Endothelial cell (in vitro differentiated cells): ENCODE measurements around the gene HSH2D. TPM values are rescaled to one million over a fixed set of nuclear protein-coding genes. Genes with fewer than 3 reads are reported as not detected.
"Not testable (repeated sequence)": the region's sequence is repeated elsewhere in the genome, so short reads cannot be mapped to it uniquely, and the experiment has no call there.

Experiments used
- DNase-seq: peaks from one replicate; pipeline ENCODE4 v3.0.0; 2021; ENCODE audit warnings: low spot score
- H3K27ac Mint-ChIP-seq: one replicate; pipeline ENCODE4 v1.8.0; 2021; ENCODE audit warnings: mixed read lengths, inconsistent platforms; ENCODE audit not compliant: unreplicated experiment
- H3K27me3 Mint-ChIP-seq: one replicate; pipeline ENCODE4 v1.8.0; 2021; ENCODE audit warnings: mild to moderate bottlenecking, moderate library complexity, mixed read lengths, inconsistent platforms; ENCODE audit not compliant: unreplicated experiment
- H3K36me3 Mint-ChIP-seq: one replicate; pipeline ENCODE4 v1.8.0; 2021; ENCODE audit warnings: mild to moderate bottlenecking, low read depth, mixed read lengths, inconsistent platforms; ENCODE audit not compliant: unreplicated experiment
- H3K4me1 Mint-ChIP-seq: one replicate; pipeline ENCODE4 v1.8.0; 2021; ENCODE audit warnings: mild to moderate bottlenecking, mixed read lengths, inconsistent platforms; ENCODE audit not compliant: unreplicated experiment
- H3K4me3 Mint-ChIP-seq: one replicate; pipeline ENCODE4 v1.8.0; 2021; ENCODE audit warnings: mild to moderate bottlenecking, mixed read lengths, inconsistent platforms; ENCODE audit not compliant: unreplicated experiment
- H3K9me3 Mint-ChIP-seq: one replicate; pipeline ENCODE4 v1.8.0; 2021; ENCODE audit warnings: mixed read lengths, inconsistent platforms; ENCODE audit not compliant: unreplicated experiment
- CTCF ChIP-seq: fragments of 200-600 bp; sonication (generic); IDR thresholded peaks from one replicate; pipeline ENCODE4 v1.5.0; 2021; ENCODE audit warnings: antibody characterized with exemption; ENCODE audit not compliant: unreplicated experiment
- total RNA-seq: library from RNA; stranded (reverse); fragmentation: NEBNext Ultra II Directional; extraction: Animal tissue kit (Norgen Biotek cat#: 25700); gene quantifications from one replicate; pipeline ENCODE4 v1.2.1, GENCODE V29; 2021; ENCODE audit not compliant: unreplicated experiment

The HSH2D gene
- total RNA-seq, 1 donor from 2014 or later = not detected

GRCh38 chr19:16115301-16116039 lies 28.0 kb upstream of the HSH2D start:
- Mint-ChIP-seq H3K4me1 (peaks cover 20% of the 10 kb centered on the region), H3K27ac (no peak overlapping the region), H3K27me3 (peaks cover 7% of the 10 kb centered on the region), H3K9me3 (no peaks in the 10 kb centered on the region), H3K36me3 (peaks cover 16% of the 10 kb centered on the region), H3K4me3 (peak overlapping the region; percentile 17)
- no peak for TF ChIP-seq CTCF
- no peak for DNase-seq

- Mint-ChIP-seq H3K4me3 (peak overlapping the region; percentile 17), H3K27ac (no peak overlapping the region), H3K4me1 (peaks cover 20% of the 10 kb centered on the region), H3K27me3 (peaks cover 7% of the 10 kb centered on the region), H3K36me3 (peaks cover 16% of the 10 kb centered on the region), H3K9me3 (no peaks in the 10 kb centered on the region)
- DNase-seq = no peak
- TF ChIP-seq CTCF = no peak
Observed at GRCh38 chr19:16116067-16116466, 27.4 kb upstream of the HSH2D start.

GRCh38 chr19:16117594-16118033 lies 25.9 kb upstream of the HSH2D start:
- Mint-ChIP-seq H3K9me3 (no peaks in the 10 kb centered on the region), H3K4me1 (peaks cover 15% of the 10 kb centered on the region), H3K4me3 (peak overlapping the region; percentile 65), H3K27me3 (peaks cover 5% of the 10 kb centered on the region), H3K36me3 (peaks cover 26% of the 10 kb centered on the region), H3K27ac (no peak overlapping the region)
- no peak for DNase-seq
- no peak for TF ChIP-seq CTCF

GRCh38 chr19:16118489-16119033 lies 24.9 kb upstream of the HSH2D start:
- TF ChIP-seq CTCF = no peak
- H3K4me3 Mint-ChIP-seq = no peak overlapping the region
- peaks cover 3% of the 10 kb centered on the region for H3K27me3 Mint-ChIP-seq
- H3K4me1 Mint-ChIP-seq = peaks cover 9% of the 10 kb centered on the region
- H3K9me3 Mint-ChIP-seq = no peaks in the 10 kb centered on the region
- peaks cover 25% of the 10 kb centered on the region for H3K36me3 Mint-ChIP-seq
- no peak for DNase-seq
- no peak overlapping the region for H3K27ac Mint-ChIP-seq

- H3K4me1 Mint-ChIP-seq, H3K27me3 Mint-ChIP-seq, H3K4me3 Mint-ChIP-seq: not testable (repeated sequence)
Observed at GRCh38 chr19:16119075-16119857, 24.2 kb upstream of the HSH2D start.

More at GRCh38 chr19:16119075-16119857, 24.2 kb upstream of the HSH2D start:
- H3K9me3 Mint-ChIP-seq, H3K27ac Mint-ChIP-seq, DNase-seq: not testable (repeated sequence)
- H3K36me3 Mint-ChIP-seq = peaks cover 25% of the 10 kb centered on the region
